Sigmoid colon (tissue), 7 donors: ENCODE measurements around the gene HES5. TPM values are rescaled to one million over a fixed set of nuclear protein-coding genes. Genes with fewer than 3 reads are reported as not detected.

Experiments used
- DNase-seq: peaks from one replicate; pipeline ENCODE4 v3.0.0-alpha.2; 2019
- H3K27ac ChIP-seq, 4 donors: fragments of 200-600 bp; sonication (generic); one replicate each; pipeline ENCODE4 v1.5.1; 2016 to 2019; ENCODE audit warnings: mild to moderate bottlenecking in 1 of 4
- H3K27me3 ChIP-seq, 3 donors: fragments of 200-600 bp; sonication (generic); one replicate each; pipeline ENCODE4 v1.5.1; 2019; ENCODE audit warnings: mild to moderate bottlenecking in 1 of 3
- H3K36me3 ChIP-seq, 4 donors: fragments of 200-600 bp; sonication (generic); one replicate each; pipeline ENCODE4 v1.5.1; 2016 to 2019
- H3K4me1 ChIP-seq, 4 donors: fragments of 200-600 bp; sonication (generic); one replicate each; pipeline ENCODE4 v1.5.1; 2017 to 2019
- H3K4me3 ChIP-seq, 4 donors: fragments of 200-600 bp; sonication (generic); one replicate each; pipeline ENCODE4 v1.5.1; 2017 to 2019; ENCODE audit warnings: mild to moderate bottlenecking in 2 of 4, moderate library complexity in 1 of 4
- H3K9me3 ChIP-seq, 4 donors: fragments of 200-600 bp in 3 of 4; sonication (generic) in 3 of 4; one replicate each; pipeline versions ENCODE4 v1.5.1 to v1.6.1; 2013 to 2019
- CTCF ChIP-seq, 4 experiments: fragments of 450-650 bp in 3 of 4; fragments of 200-600 bp in 1 of 4; IDR thresholded peaks; one replicate each; pipeline ENCODE4 v1.5.1; 2016 to 2019; ENCODE audit warnings: antibody characterized with exemption in 4 of 4, mild to moderate bottlenecking in 3 of 4, moderate library complexity in 2 of 4
- EP300 ChIP-seq, 4 donors: sonication (generic); formaldehyde crosslinking; IDR thresholded peaks; one replicate each; pipeline ENCODE4 v1.6.1; 2017; ENCODE audit warnings: antibody characterized with exemption in 4 of 4
- POLR2A ChIP-seq, 2 donors: fragments of 450-650 bp; IDR thresholded peaks; one replicate each; pipeline ENCODE4 v1.6.1; 2016; ENCODE audit warnings: antibody characterized with exemption in 2 of 2, mild to moderate bottlenecking in 2 of 2, moderate library complexity in 2 of 2
- POLR2AphosphoS5 ChIP-seq, 4 donors: sonication (generic); formaldehyde crosslinking; IDR thresholded peaks; one replicate each; pipeline ENCODE4 v1.6.1; 2017; ENCODE audit warnings: antibody characterized with exemption in 4 of 4
- WGBS, 2 donors: extraction: QIAGEN DNeasy Blood & Tissue Kit; methylation state at CpG; one replicate each; pipeline ENCODE4 v1.1.7; 2013; 5-methylcytosine and 5-hydroxymethylcytosine counted together
- intact Hi-C: fragments of 100-400 bp; cut with DNase I; formaldehyde crosslinking; loops from one replicate; pipeline ENCODE4 v1.15.1; 2023
- polyA plus RNA-seq, 3 donors: library from polyadenylated mRNA; stranded (reverse); fragments of 200-250 nt; gene quantifications; one replicate each; pipeline ENCODE4 v1.2.3, GENCODE V29; 2013
- total RNA-seq, 4 donors: library from RNA; depleted of rRNA; stranded (reverse); fragments of >200 nt; gene quantifications; one replicate each; pipeline ENCODE4 v1.1.0, GENCODE V29; 2016
- donor health status: healthy with polysubstance abuse.
- donor health status: Bipolar disorder and iron deficiency.
- donor health status: healthy.

HES5 gene
- total and polyA plus RNA-seq, 7 donors = 0.36 to 1.2 (median 0.61) TPM; not detected in 4

- TF ChIP-seq CTCF (IDR thresholded peaks at IDR 0.05) (no peak), POLR2AphosphoS5 (IDR thresholded peaks at IDR 0.05) (no peak), POLR2A (IDR thresholded peaks at IDR 0.05) (no peak), EP300 (IDR thresholded peaks at IDR 0.05) (no peak)
- H3K9me3 ChIP-seq = no peaks in the 10 kb centered on the region
- intact Hi-C loops = no loop called here
- no peak overlapping the region for H3K27ac ChIP-seq
- peaks cover 0 to 11% (median 4%) of the 10 kb centered on the region in 4 donors for H3K4me1 ChIP-seq
- WGBS, 2 donors = 64 to 68% methylated on average over 4 of the region's 4 CpGs
- no peak for DNase-seq
- peaks cover 5 to 59% (median 22%) of the 10 kb centered on the region in 3 donors for H3K27me3 ChIP-seq
- no peaks in the 10 kb centered on the region for H3K36me3 ChIP-seq
- no peak overlapping the region for H3K4me3 ChIP-seq
Measured at GRCh38 chr1:2497891-2498290, 32.2 kb downstream of the HES5 start.

- intact Hi-C loops = no loop called here
Measured at GRCh38 chr1:2496746-2497145, 33.3 kb downstream of the HES5 start.

GRCh38 chr1:2496087-2496622, 33.9 kb downstream of the HES5 start:
- 68 to 86% methylated on average over 28 of the region's 28 CpGs for WGBS, 2 donors
- Histone ChIP-seq H3K4me3 (no peak overlapping the region), H3K9me3 (no peaks in the 10 kb centered on the region), H3K4me1 (peaks cover 0 to 11% (median 4%) of the 10 kb centered on the region in 4 donors), H3K27me3 (peaks cover 0 to 58% (median 6%) of the 10 kb centered on the region in 3 donors), H3K27ac (no peak overlapping the region), H3K36me3 (no peaks in the 10 kb centered on the region)
- intact Hi-C loops = no loop called here
- DNase-seq = no peak
- TF ChIP-seq POLR2AphosphoS5 (IDR thresholded peaks at IDR 0.05) = no peak
- no peak for TF ChIP-seq CTCF (IDR thresholded peaks at IDR 0.05)
- TF ChIP-seq EP300 (IDR thresholded peaks at IDR 0.05) = no peak
- no peak for TF ChIP-seq POLR2A (IDR thresholded peaks at IDR 0.05)

More at GRCh38 chr1:2496746-2497145, 33.3 kb downstream of the HES5 start:
- H3K36me3 ChIP-seq = no peaks in the 10 kb centered on the region
- WGBS, 2 donors = 89 to 92% methylated on average over 26 of the region's 26 CpGs
- no peak overlapping the region for H3K27ac ChIP-seq
- H3K4me3 ChIP-seq = no peak overlapping the region
- TF ChIP-seq POLR2A (IDR thresholded peaks at IDR 0.05) = no peak
- TF ChIP-seq EP300 (IDR thresholded peaks at IDR 0.05) = no peak
- no peak for TF ChIP-seq CTCF (IDR thresholded peaks at IDR 0.05)
- no peak for TF ChIP-seq POLR2AphosphoS5 (IDR thresholded peaks at IDR 0.05)
- peaks cover 0 to 59% (median 12%) of the 10 kb centered on the region in 3 donors for H3K27me3 ChIP-seq
- H3K4me1 ChIP-seq = peaks cover 0 to 11% (median 4%) of the 10 kb centered on the region in 4 donors
- no peak for DNase-seq
- H3K9me3 ChIP-seq = no peaks in the 10 kb centered on the region

DNA sequence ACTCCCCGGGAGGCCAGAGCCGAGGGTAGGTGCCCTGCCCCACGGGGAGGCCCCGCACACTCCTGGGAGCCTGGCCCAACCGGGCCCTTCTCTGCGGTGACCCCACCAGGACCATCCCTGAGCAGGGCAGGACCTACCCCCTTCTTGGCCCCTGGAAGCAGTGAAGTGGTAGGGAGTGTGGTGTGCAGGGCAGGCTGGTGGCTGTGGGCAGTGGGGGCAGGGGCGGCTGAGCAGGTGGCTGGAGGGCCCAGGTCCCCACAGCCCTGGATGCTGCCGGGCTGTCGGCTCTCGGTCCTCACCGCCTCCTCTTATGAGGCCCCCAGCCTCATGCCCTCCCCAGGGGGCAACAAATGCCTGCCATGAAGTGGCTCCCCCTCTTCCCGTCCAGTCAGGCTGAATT, 34.5 kb downstream of the HES5 start:
- Histone ChIP-seq H3K27me3 (peaks cover 0 to 58% (median 3%) of the 10 kb centered on the region in 3 donors), H3K9me3 (no peaks in the 10 kb centered on the region), H3K4me3 (no peak overlapping the region), H3K4me1 (peaks cover 0 to 11% (median 4%) of the 10 kb centered on the region in 4 donors), H3K27ac (no peak overlapping the region), H3K36me3 (no peaks in the 10 kb centered on the region)
- WGBS, 2 donors = 80 to 94% methylated on average over 12 of the region's 12 CpGs
- no peak for TF ChIP-seq EP300 (IDR thresholded peaks at IDR 0.05)
- no peak for TF ChIP-seq CTCF (IDR thresholded peaks at IDR 0.05)
- no peak for TF ChIP-seq POLR2AphosphoS5 (IDR thresholded peaks at IDR 0.05)
- TF ChIP-seq POLR2A (IDR thresholded peaks at IDR 0.05) = no peak
- intact Hi-C loops = no loop called here
- no peak for DNase-seq

DNA sequence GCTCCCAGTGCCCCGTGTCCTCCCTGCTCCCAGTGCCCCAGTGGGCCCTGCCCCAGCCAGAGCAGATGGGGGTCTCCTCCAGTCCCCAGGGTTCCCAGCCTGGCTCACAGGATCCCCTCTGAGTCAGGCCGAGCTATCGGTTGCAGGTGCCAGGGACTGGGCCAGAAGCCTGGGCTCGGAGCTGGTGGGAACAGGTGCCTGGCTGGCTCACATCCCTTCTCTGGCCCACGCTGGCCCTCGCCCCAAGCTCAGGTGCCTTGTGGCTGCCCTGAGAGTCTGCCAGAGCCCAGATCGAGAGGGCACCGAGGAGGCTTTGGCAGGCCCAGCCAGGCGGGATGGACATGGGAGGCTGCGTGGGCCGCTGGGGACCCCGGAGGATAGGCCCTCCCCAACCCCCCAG, 35.0 kb downstream of the HES5 start:
- no peak for TF ChIP-seq POLR2A (IDR thresholded peaks at IDR 0.05)
- TF ChIP-seq EP300 (IDR thresholded peaks at IDR 0.05) = no peak
- no peak for TF ChIP-seq POLR2AphosphoS5 (IDR thresholded peaks at IDR 0.05)
- no peak for TF ChIP-seq CTCF (IDR thresholded peaks at IDR 0.05)
- no peaks in the 10 kb centered on the region for H3K9me3 ChIP-seq
- DNase-seq = no peak
- intact Hi-C loops = no loop called here
- H3K27ac ChIP-seq = no peak overlapping the region
- peaks cover 0 to 57% (median 3%) of the 10 kb centered on the region in 3 donors for H3K27me3 ChIP-seq
- no peaks in the 10 kb centered on the region for H3K36me3 ChIP-seq
- peaks cover 0 to 11% (median 4%) of the 10 kb centered on the region in 4 donors for H3K4me1 ChIP-seq
- 89 to 93% methylated on average over 12 of the region's 12 CpGs for WGBS, 2 donors
- H3K4me3 ChIP-seq = no peak overlapping the region
